ENCODE measurements around the gene GSE1.

The GSE1 gene

GRCh38 chr16:85565340-85565739 lies 47.8 kb upstream of the GSE1 start:
- Histone ChIP-seq H3K4ac (ENCODE audit: low read depth in 1 of 2, low read length in 2 of 2) (peak overlapping the region in 1 of 2 experiments; percentile 51), H3K18ac (ENCODE audit: low read depth in 1 of 2, low read length in 2 of 2) (peak overlapping the region in 1 of 2 experiments; percentile 38), H2BK120ac (ENCODE audit: low read depth, low read length) (no peak overlapping the region), H3K27me3 (ENCODE audit: control insufficient read depth in 1 of 2, insufficient read depth in 1 of 2, low read length in 2 of 2) (no peaks in the 10 kb centered on the region), H2BK15ac (ENCODE audit: low read depth, poor library complexity, severe bottlenecking) (no peak overlapping the region), H3K9me3 (ENCODE audit: control insufficient read depth, low read length) (no peaks in the 10 kb centered on the region), H3K4me3 (ENCODE audit: insufficient read depth in 1 of 2, low read depth in 1 of 2, low read length in 2 of 2) (no peak overlapping the region), H3K9ac (ENCODE audit: low read length) (no peak overlapping the region), H3K23ac (ENCODE audit: low read length in 2 of 2) (no peak overlapping the region), H3K14ac (ENCODE audit: low read length in 2 of 2) (no peak overlapping the region), H3K27ac (ENCODE audit: low read length, poor library complexity, severe bottlenecking) (no peak overlapping the region), H3K4me1 (ENCODE audit: control insufficient read depth, insufficient read depth, low read depth, low read length) (peaks cover 62% of the 10 kb centered on the region), H4K8ac (ENCODE audit: low read length) (no peak overlapping the region), H2AK5ac (ENCODE audit: low read length, severe bottlenecking) (no peak overlapping the region), H2AFZ (ENCODE audit: low read depth, low read length) (no peak overlapping the region), H4K91ac (ENCODE audit: low read length) (no peak overlapping the region), H2BK12ac (ENCODE audit: low read length in 2 of 2) (peak overlapping the region in 1 of 2 experiments; percentile 25), H3K4me2 (ENCODE audit: low read length, poor library complexity, severe bottlenecking) (no peak overlapping the region), H3K79me1 (replicated peaks; ENCODE audit: low read length, poor library complexity, severe bottlenecking) (peaks cover 47% of the 10 kb centered on the region), H3K36me3 (ENCODE audit: control insufficient read depth in 1 of 2, insufficient read depth in 2 of 2, low read depth in 1 of 2, low read length in 2 of 2) (peaks cover 0 to 5% of the 10 kb centered on the region in 2 experiments), H2BK5ac (ENCODE audit: low read depth, low read length, poor library complexity, severe bottlenecking) (no peak overlapping the region)
- no peak for DNase-seq
- 90% methylated on average over 9 of the region's 9 CpGs for WGBS

- Histone ChIP-seq H3K27me3 (ENCODE audit: control insufficient read depth in 1 of 2, insufficient read depth in 1 of 2, low read length in 2 of 2) (no peaks in the 10 kb centered on the region), H2AK5ac (ENCODE audit: low read length, severe bottlenecking) (peak overlapping the region; percentile 28), H2AFZ (ENCODE audit: low read depth, low read length) (no peak overlapping the region), H3K4me3 (ENCODE audit: insufficient read depth in 1 of 2, low read depth in 1 of 2, low read length in 2 of 2) (no peak overlapping the region), H3K4ac (ENCODE audit: low read depth in 1 of 2, low read length in 2 of 2) (no peak overlapping the region), H2BK5ac (ENCODE audit: low read depth, low read length, poor library complexity, severe bottlenecking) (no peak overlapping the region), H3K23ac (ENCODE audit: low read length in 2 of 2) (peak overlapping the region in 1 of 2 experiments; percentile 51), H3K9me3 (ENCODE audit: control insufficient read depth, low read length) (no peaks in the 10 kb centered on the region), H2BK15ac (ENCODE audit: low read depth, poor library complexity, severe bottlenecking) (peak overlapping the region; percentile 9), H2BK12ac (ENCODE audit: low read length in 2 of 2) (peak overlapping the region; percentile 25 to 30), H3K14ac (ENCODE audit: low read length in 2 of 2) (peak overlapping the region in 1 of 2 experiments; percentile 64), H4K8ac (ENCODE audit: low read length) (peak overlapping the region; percentile 43), H3K79me1 (replicated peaks; ENCODE audit: low read length, poor library complexity, severe bottlenecking) (peaks cover 45% of the 10 kb centered on the region), H3K4me1 (ENCODE audit: control insufficient read depth, insufficient read depth, low read depth, low read length) (peaks cover 67% of the 10 kb centered on the region), H4K91ac (ENCODE audit: low read length) (peak overlapping the region; percentile 9), H3K18ac (ENCODE audit: low read depth in 1 of 2, low read length in 2 of 2) (peak overlapping the region in 1 of 2 experiments; percentile 38), H3K4me2 (ENCODE audit: low read length, poor library complexity, severe bottlenecking) (no peak overlapping the region), H2BK120ac (ENCODE audit: low read depth, low read length) (peak overlapping the region; percentile 55), H3K27ac (ENCODE audit: low read length, poor library complexity, severe bottlenecking) (no peak overlapping the region), H3K9ac (ENCODE audit: low read length) (no peak overlapping the region), H3K36me3 (ENCODE audit: control insufficient read depth in 1 of 2, insufficient read depth in 2 of 2, low read depth in 1 of 2, low read length in 2 of 2) (peaks cover 0 to 5% of the 10 kb centered on the region in 2 experiments)
- no peak for DNase-seq
- WGBS = 75% methylated on average over 23 of the region's 23 CpGs
Observed at GRCh38 chr16:85565801-85566526, 47.2 kb upstream of the GSE1 start.

- no peak overlapping the region for H2AK5ac ChIP-seq (ENCODE audit: low read length, severe bottlenecking)
- H3K4me2 ChIP-seq (ENCODE audit: low read length, poor library complexity, severe bottlenecking) = no peak overlapping the region
- peak overlapping the region; percentile 10 for H4K8ac ChIP-seq (ENCODE audit: low read length)
- no peak overlapping the region for H3K4ac ChIP-seq (ENCODE audit: low read depth in 1 of 2, low read length in 2 of 2)
- H2AFZ ChIP-seq (ENCODE audit: low read depth, low read length) = no peak overlapping the region
- H3K9me3 ChIP-seq (ENCODE audit: control insufficient read depth, low read length) = no peaks in the 10 kb centered on the region
- H3K18ac ChIP-seq (ENCODE audit: low read depth in 1 of 2, low read length in 2 of 2) = no peak overlapping the region
- H3K23ac ChIP-seq (ENCODE audit: low read length in 2 of 2) = no peak overlapping the region
- H3K4me3 ChIP-seq (ENCODE audit: insufficient read depth in 1 of 2, low read depth in 1 of 2, low read length in 2 of 2) = no peak overlapping the region
- peak; percentile 57 for DNase-seq
- no peak overlapping the region for H3K9ac ChIP-seq (ENCODE audit: low read length)
- H3K27me3 ChIP-seq (ENCODE audit: control insufficient read depth in 1 of 2, insufficient read depth in 1 of 2, low read length in 2 of 2) = no peaks in the 10 kb centered on the region
- H2BK5ac ChIP-seq (ENCODE audit: low read depth, low read length, poor library complexity, severe bottlenecking) = no peak overlapping the region
- H2BK12ac ChIP-seq (ENCODE audit: low read length in 2 of 2) = no peak overlapping the region
- peaks cover 39% of the 10 kb centered on the region for H3K79me1 ChIP-seq (replicated peaks; ENCODE audit: low read length, poor library complexity, severe bottlenecking)
- peaks cover 0 to 7% of the 10 kb centered on the region in 2 experiments for H3K36me3 ChIP-seq (ENCODE audit: control insufficient read depth in 1 of 2, insufficient read depth in 2 of 2, low read depth in 1 of 2, low read length in 2 of 2)
- H4K91ac ChIP-seq (ENCODE audit: low read length) = no peak overlapping the region
- peak overlapping the region; percentile 55 for H2BK120ac ChIP-seq (ENCODE audit: low read depth, low read length)
- H3K27ac ChIP-seq (ENCODE audit: low read length, poor library complexity, severe bottlenecking) = no peak overlapping the region
- no peak overlapping the region for H3K14ac ChIP-seq (ENCODE audit: low read length in 2 of 2)
- H2BK15ac ChIP-seq (ENCODE audit: low read depth, poor library complexity, severe bottlenecking) = no peak overlapping the region
- peaks cover 72% of the 10 kb centered on the region for H3K4me1 ChIP-seq (ENCODE audit: control insufficient read depth, insufficient read depth, low read depth, low read length)
- WGBS = 7% methylated on average over 9 of the region's 19 CpGs
Observed at GRCh38 chr16:85566561-85567100, 46.5 kb upstream of the GSE1 start.

DNA sequence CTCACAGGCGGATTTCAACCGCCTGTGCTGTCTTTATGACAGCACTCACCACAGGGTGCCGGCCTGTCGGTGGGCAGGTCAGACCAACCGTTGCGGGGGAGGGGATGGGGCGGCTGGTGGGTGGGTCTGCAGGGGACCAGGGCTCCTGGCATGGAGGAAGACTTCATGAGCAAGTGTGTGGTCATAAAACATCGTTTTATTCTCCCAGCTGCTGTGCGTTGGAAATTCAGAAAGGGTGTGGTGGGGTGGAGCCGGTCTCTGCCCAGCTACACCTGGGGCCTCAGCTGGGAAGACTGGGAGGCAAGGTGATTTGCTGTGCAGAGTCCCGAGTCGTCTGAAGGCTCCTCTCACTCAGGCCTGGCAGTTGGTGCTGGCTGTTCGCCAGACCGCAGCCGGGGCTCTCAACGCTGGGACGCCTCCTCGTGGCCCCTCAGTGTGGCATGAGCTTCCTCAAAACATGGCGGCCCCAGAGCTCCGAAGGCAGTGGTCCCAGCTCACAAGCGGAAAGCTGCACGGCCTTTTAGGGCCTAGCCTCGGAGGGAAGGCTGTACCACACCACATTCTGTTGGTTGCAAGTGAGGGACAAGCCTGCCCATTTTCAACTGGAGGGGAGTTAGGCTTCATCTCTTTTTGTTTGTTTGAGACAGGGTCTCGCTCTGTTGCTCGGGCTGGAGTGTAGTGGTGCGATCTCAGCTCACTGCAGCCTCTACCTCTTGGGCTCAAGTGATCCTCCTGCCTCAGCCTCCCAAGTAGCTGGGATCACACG lies 45.8 kb upstream of the GSE1 start:
- no peak overlapping the region for H3K23ac ChIP-seq (ENCODE audit: low read length in 2 of 2)
- no peak overlapping the region for H2AK5ac ChIP-seq (ENCODE audit: low read length, severe bottlenecking)
- H2BK15ac ChIP-seq (ENCODE audit: low read depth, poor library complexity, severe bottlenecking) = no peak overlapping the region
- H2BK12ac ChIP-seq (ENCODE audit: low read length in 2 of 2) = peak overlapping the region in 1 of 2 experiments; percentile 15
- H4K91ac ChIP-seq (ENCODE audit: low read length) = no peak overlapping the region
- H3K36me3 ChIP-seq (ENCODE audit: control insufficient read depth in 1 of 2, insufficient read depth in 2 of 2, low read depth in 1 of 2, low read length in 2 of 2) = peaks cover 0 to 12% of the 10 kb centered on the region in 2 experiments
- H3K27ac ChIP-seq (ENCODE audit: low read length, poor library complexity, severe bottlenecking) = no peak overlapping the region
- H3K4me2 ChIP-seq (ENCODE audit: low read length, poor library complexity, severe bottlenecking) = no peak overlapping the region
- no peak overlapping the region for H2BK120ac ChIP-seq (ENCODE audit: low read depth, low read length)
- peak overlapping the region in 1 of 2 experiments; percentile 81 for H3K18ac ChIP-seq (ENCODE audit: low read depth in 1 of 2, low read length in 2 of 2)
- no peak overlapping the region for H3K14ac ChIP-seq (ENCODE audit: low read length in 2 of 2)
- H4K8ac ChIP-seq (ENCODE audit: low read length) = no peak overlapping the region
- no peak overlapping the region for H3K9ac ChIP-seq (ENCODE audit: low read length)
- peaks cover 40% of the 10 kb centered on the region for H3K79me1 ChIP-seq (replicated peaks; ENCODE audit: low read length, poor library complexity, severe bottlenecking)
- WGBS = 65% methylated on average over 26 of the region's 27 CpGs
- peaks cover 74% of the 10 kb centered on the region for H3K4me1 ChIP-seq (ENCODE audit: control insufficient read depth, insufficient read depth, low read depth, low read length)
- no peaks in the 10 kb centered on the region for H3K27me3 ChIP-seq (ENCODE audit: control insufficient read depth in 1 of 2, insufficient read depth in 1 of 2, low read length in 2 of 2)
- no peak for DNase-seq
- H3K4ac ChIP-seq (ENCODE audit: low read depth in 1 of 2, low read length in 2 of 2) = no peak overlapping the region
- no peaks in the 10 kb centered on the region for H3K9me3 ChIP-seq (ENCODE audit: control insufficient read depth, low read length)
- no peak overlapping the region for H2AFZ ChIP-seq (ENCODE audit: low read depth, low read length)
- H2BK5ac ChIP-seq (ENCODE audit: low read depth, low read length, poor library complexity, severe bottlenecking) = no peak overlapping the region
- no peak overlapping the region for H3K4me3 ChIP-seq (ENCODE audit: insufficient read depth in 1 of 2, low read depth in 1 of 2, low read length in 2 of 2)

Measured in mesenchymal stem cell (in vitro differentiated cells and primary cell).